ENCODE measurements around the gene ANO2.
A peak's percentile ranks its signal among the peaks of the same experiment; 100 is the strongest.

ANO2 gene

DNA sequence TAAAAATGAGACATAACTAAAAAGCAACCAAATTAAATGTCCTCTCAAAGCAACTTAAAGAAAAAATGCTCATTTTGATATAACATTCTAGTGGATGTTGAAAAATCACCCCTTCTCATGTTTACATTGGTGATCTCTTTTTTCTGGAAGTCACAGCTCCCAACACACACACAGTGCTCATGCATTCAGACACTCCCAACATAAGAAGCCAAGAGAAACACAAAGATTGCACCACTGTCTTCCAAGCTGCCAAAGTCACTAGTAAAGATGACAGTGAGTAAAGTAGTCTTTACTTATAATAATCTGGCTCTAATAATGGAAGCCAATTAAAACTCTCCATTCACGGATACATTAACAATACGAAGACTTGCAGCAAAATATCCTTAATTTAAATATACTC lies 294.8 kb downstream of the ANO2 start:
- Histone ChIP-seq H3K9ac (ENCODE audit: low read depth, low read length, poor library complexity) (no peak overlapping the region), H4K8ac (ENCODE audit: low read depth, low read length) (no peak overlapping the region), H2AK5ac (ENCODE audit: low read depth, low read length) (no peak overlapping the region), H3K4me2 (ENCODE audit: insufficient read depth, low read length, poor library complexity, severe bottlenecking) (no peak overlapping the region), H3K4ac (ENCODE audit: low read length) (no peak overlapping the region), H2BK12ac (ENCODE audit: low read length) (no peak overlapping the region), H3K27me3 (ENCODE audit: control insufficient read depth in 3 of 3, insufficient read depth in 3 of 3, low read depth in 1 of 3, low read length in 3 of 3) (no peaks in the 10 kb centered on the region), H2BK5ac (ENCODE audit: low read length) (no peak overlapping the region), H2AFZ (ENCODE audit: low read length) (no peak overlapping the region), H3K4me3 (ENCODE audit: low read length in 2 of 2) (no peak overlapping the region), H2BK15ac (ENCODE audit: low read length) (no peak overlapping the region), H3K79me1 (ENCODE audit: low read depth, low read length) (no peaks in the 10 kb centered on the region), H4K91ac (ENCODE audit: low read depth, low read length, poor library complexity) (no peak overlapping the region), H3K9me3 (replicated peaks in 1 of 2; ENCODE audit: control insufficient read depth in 2 of 2, insufficient read depth in 1 of 2, low read depth in 1 of 2, low read length in 2 of 2) (no peaks in the 10 kb centered on the region), H3K14ac (ENCODE audit: low read length) (no peak overlapping the region), H2BK120ac (ENCODE audit: low read depth, low read length) (no peak overlapping the region), H3K23ac (ENCODE audit: low read depth, low read length, poor library complexity) (no peak overlapping the region), H3K18ac (ENCODE audit: low read length) (no peak overlapping the region), H3K36me3 (replicated peaks in 1 of 2; ENCODE audit: control insufficient read depth in 2 of 2, insufficient read depth in 2 of 2, low read length in 2 of 2) (no peaks in the 10 kb centered on the region), H3K4me1 (ENCODE audit: control insufficient read depth in 2 of 2, insufficient read depth in 1 of 2, low read depth in 1 of 2, low read length in 2 of 2) (peaks cover 0 to 5% of the 10 kb centered on the region in 2 donors), H3K27ac (replicated peaks; ENCODE audit: low read length) (no peak overlapping the region)
- WGBS, 2 donors (ENCODE audit: extremely low coverage in 2 of 2, insufficient read length in 2 of 2, insufficient replicate concordance in 1 of 2): no CpG with 5 or more reads among the region's 2 CpGs
- no peak for DNase-seq (ENCODE audit: low spot score)

GRCh38 chr12:5648692-5649359 lies 296.2 kb downstream of the ANO2 start:
- Histone ChIP-seq H2AK5ac (ENCODE audit: low read depth, low read length) (no peak overlapping the region), H3K79me1 (ENCODE audit: low read depth, low read length) (no peaks in the 10 kb centered on the region), H2BK15ac (ENCODE audit: low read length) (no peak overlapping the region), H3K9ac (ENCODE audit: low read depth, low read length, poor library complexity) (no peak overlapping the region), H2BK12ac (ENCODE audit: low read length) (no peak overlapping the region), H3K4me1 (ENCODE audit: control insufficient read depth in 2 of 2, insufficient read depth in 1 of 2, low read depth in 1 of 2, low read length in 2 of 2) (peaks cover 0 to 5% of the 10 kb centered on the region in 2 donors), H2BK120ac (ENCODE audit: low read depth, low read length) (no peak overlapping the region), H4K8ac (ENCODE audit: low read depth, low read length) (no peak overlapping the region), H3K27me3 (ENCODE audit: control insufficient read depth in 3 of 3, insufficient read depth in 3 of 3, low read depth in 1 of 3, low read length in 3 of 3) (no peaks in the 10 kb centered on the region), H3K4ac (ENCODE audit: low read length) (no peak overlapping the region), H3K9me3 (replicated peaks in 1 of 2; ENCODE audit: control insufficient read depth in 2 of 2, insufficient read depth in 1 of 2, low read depth in 1 of 2, low read length in 2 of 2) (no peaks in the 10 kb centered on the region), H3K4me3 (ENCODE audit: low read length in 2 of 2) (no peak overlapping the region), H3K18ac (ENCODE audit: low read length) (no peak overlapping the region), H3K23ac (ENCODE audit: low read depth, low read length, poor library complexity) (no peak overlapping the region), H3K27ac (replicated peaks; ENCODE audit: low read length) (no peak overlapping the region), H3K36me3 (replicated peaks in 1 of 2; ENCODE audit: control insufficient read depth in 2 of 2, insufficient read depth in 2 of 2, low read length in 2 of 2) (no peaks in the 10 kb centered on the region), H2BK5ac (ENCODE audit: low read length) (no peak overlapping the region), H3K14ac (ENCODE audit: low read length) (no peak overlapping the region), H2AFZ (ENCODE audit: low read length) (no peak overlapping the region), H4K91ac (ENCODE audit: low read depth, low read length, poor library complexity) (no peak overlapping the region), H3K4me2 (ENCODE audit: insufficient read depth, low read length, poor library complexity, severe bottlenecking) (no peak overlapping the region)
- WGBS, 2 donors (ENCODE audit: extremely low coverage in 2 of 2, insufficient read length in 2 of 2, insufficient replicate concordance in 1 of 2): no CpG with 5 or more reads among the region's 9 CpGs
- DNase-seq (ENCODE audit: low spot score): peak; percentile 43

- Histone ChIP-seq H3K9ac (ENCODE audit: low read depth, low read length, poor library complexity) (no peak overlapping the region), H2BK12ac (ENCODE audit: low read length) (no peak overlapping the region), H2AFZ (ENCODE audit: low read length) (no peak overlapping the region), H3K79me1 (ENCODE audit: low read depth, low read length) (no peaks in the 10 kb centered on the region), H4K91ac (ENCODE audit: low read depth, low read length, poor library complexity) (no peak overlapping the region), H3K23ac (ENCODE audit: low read depth, low read length, poor library complexity) (no peak overlapping the region), H3K27me3 (ENCODE audit: control insufficient read depth in 3 of 3, insufficient read depth in 3 of 3, low read depth in 1 of 3, low read length in 3 of 3) (no peaks in the 10 kb centered on the region), H2AK5ac (ENCODE audit: low read depth, low read length) (no peak overlapping the region), H3K36me3 (replicated peaks in 1 of 2; ENCODE audit: control insufficient read depth in 2 of 2, insufficient read depth in 2 of 2, low read length in 2 of 2) (no peaks in the 10 kb centered on the region), H3K27ac (replicated peaks; ENCODE audit: low read length) (no peak overlapping the region), H3K4me2 (ENCODE audit: insufficient read depth, low read length, poor library complexity, severe bottlenecking) (no peak overlapping the region), H4K8ac (ENCODE audit: low read depth, low read length) (no peak overlapping the region), H3K14ac (ENCODE audit: low read length) (no peak overlapping the region), H3K9me3 (replicated peaks in 1 of 2; ENCODE audit: control insufficient read depth in 2 of 2, insufficient read depth in 1 of 2, low read depth in 1 of 2, low read length in 2 of 2) (peaks cover 0 to 2% of the 10 kb centered on the region in 2 donors), H2BK5ac (ENCODE audit: low read length) (no peak overlapping the region), H3K18ac (ENCODE audit: low read length) (no peak overlapping the region), H3K4me1 (ENCODE audit: control insufficient read depth in 2 of 2, insufficient read depth in 1 of 2, low read depth in 1 of 2, low read length in 2 of 2) (peaks cover 0 to 1% of the 10 kb centered on the region in 2 donors), H2BK15ac (ENCODE audit: low read length) (no peak overlapping the region), H2BK120ac (ENCODE audit: low read depth, low read length) (no peak overlapping the region), H3K4me3 (ENCODE audit: low read length in 2 of 2) (no peak overlapping the region), H3K4ac (ENCODE audit: low read length) (no peak overlapping the region)
- WGBS, 2 donors (ENCODE audit: extremely low coverage in 2 of 2, insufficient read length in 2 of 2, insufficient replicate concordance in 1 of 2): no CpG with 5 or more reads among the region's 2 CpGs
- DNase-seq (ENCODE audit: low spot score): no peak
Measured at GRCh38 chr12:5643266-5643665, 301.8 kb downstream of the ANO2 start.

- no CpG with 5 or more reads among the region's 4 CpGs for WGBS, 2 donors (ENCODE audit: extremely low coverage in 2 of 2, insufficient read length in 2 of 2, insufficient replicate concordance in 1 of 2)
Measured at GRCh38 chr12:5637698-5638097, 307.4 kb downstream of the ANO2 start.

More at GRCh38 chr12:5637698-5638097, 307.4 kb downstream of the ANO2 start:
- Histone ChIP-seq H2AK5ac (ENCODE audit: low read depth, low read length) (no peak overlapping the region), H3K27me3 (ENCODE audit: control insufficient read depth in 3 of 3, insufficient read depth in 3 of 3, low read depth in 1 of 3, low read length in 3 of 3) (peaks cover 0 to 2% (median 0%) of the 10 kb centered on the region in 3 experiments), H3K9me3 (replicated peaks in 1 of 2; ENCODE audit: control insufficient read depth in 2 of 2, insufficient read depth in 1 of 2, low read depth in 1 of 2, low read length in 2 of 2) (peaks cover 0 to 2% of the 10 kb centered on the region in 2 donors), H3K4me2 (ENCODE audit: insufficient read depth, low read length, poor library complexity, severe bottlenecking) (no peak overlapping the region), H3K9ac (ENCODE audit: low read depth, low read length, poor library complexity) (no peak overlapping the region), H3K23ac (ENCODE audit: low read depth, low read length, poor library complexity) (no peak overlapping the region), H3K4me1 (ENCODE audit: control insufficient read depth in 2 of 2, insufficient read depth in 1 of 2, low read depth in 1 of 2, low read length in 2 of 2) (peaks cover 3 to 7% of the 10 kb centered on the region in 2 donors), H4K8ac (ENCODE audit: low read depth, low read length) (no peak overlapping the region), H2BK15ac (ENCODE audit: low read length) (no peak overlapping the region), H4K91ac (ENCODE audit: low read depth, low read length, poor library complexity) (no peak overlapping the region), H3K4ac (ENCODE audit: low read length) (no peak overlapping the region), H2BK5ac (ENCODE audit: low read length) (no peak overlapping the region), H2BK120ac (ENCODE audit: low read depth, low read length) (no peak overlapping the region), H3K14ac (ENCODE audit: low read length) (no peak overlapping the region), H3K79me1 (ENCODE audit: low read depth, low read length) (no peaks in the 10 kb centered on the region), H3K4me3 (ENCODE audit: low read length in 2 of 2) (no peak overlapping the region), H3K27ac (replicated peaks; ENCODE audit: low read length) (no peak overlapping the region), H3K36me3 (replicated peaks in 1 of 2; ENCODE audit: control insufficient read depth in 2 of 2, insufficient read depth in 2 of 2, low read length in 2 of 2) (no peaks in the 10 kb centered on the region), H2AFZ (ENCODE audit: low read length) (no peak overlapping the region), H2BK12ac (ENCODE audit: low read length) (no peak overlapping the region), H3K18ac (ENCODE audit: low read length) (no peak overlapping the region)
- no peak for DNase-seq (ENCODE audit: low spot score)
